ENCODE measurements around the gene C10orf67.

- TF ChIP-seq CTCF (IDR thresholded peaks at IDR 0.05; ENCODE audit: low read depth, low read length, poor library complexity, severe bottlenecking) (no peak), EZH2phosphoT487 (IDR thresholded peaks at IDR 0.05; ENCODE audit: borderline replicate concordance, low read length) (no peak)
Measured at GRCh38 chr10:23311034-23311433, 33.6 kb downstream of the C10orf67 start.
